Stimulated activated memory B cell treated with anti-CD40 and anti-IgM and Interleukin-4, amounts not matched to agents 10 μg/mL and 1 μg/mL and 100 μg/mL, for 72 hours (primary cell): ENCODE data around the gene HFM1.
"Not testable (repeated sequence)": the region's sequence is repeated elsewhere in the genome, so short reads cannot be mapped to it uniquely, and the experiment has no call there.

Experiments used
- ATAC-seq: fragments of 150-1000 bp; cut with Tn5 transposase; 2 replicates; pipeline ENCODE4 v1.10.0; 2021
- H3K27ac Mint-ChIP-seq: one replicate; pipeline ENCODE4 v1.8.0; 2022; ENCODE audit warnings: mild to moderate bottlenecking, mixed read lengths
- H3K27me3 Mint-ChIP-seq: one replicate; pipeline ENCODE4 v1.8.0; 2022; ENCODE audit warnings: mixed read lengths
- H3K36me3 Mint-ChIP-seq: one replicate; pipeline ENCODE4 v1.8.0; 2022; ENCODE audit warnings: mixed read lengths
- H3K4me1 Mint-ChIP-seq: one replicate; pipeline ENCODE4 v1.8.0; 2022; ENCODE audit warnings: mixed read lengths
- H3K4me3 Mint-ChIP-seq: one replicate; pipeline ENCODE4 v1.8.0; 2022; ENCODE audit warnings: mild to moderate bottlenecking, moderate library complexity, mixed read lengths
- H3K9me3 Mint-ChIP-seq: one replicate; pipeline ENCODE4 v1.8.0; 2022; ENCODE audit warnings: mixed read lengths

HFM1 gene

DNA sequence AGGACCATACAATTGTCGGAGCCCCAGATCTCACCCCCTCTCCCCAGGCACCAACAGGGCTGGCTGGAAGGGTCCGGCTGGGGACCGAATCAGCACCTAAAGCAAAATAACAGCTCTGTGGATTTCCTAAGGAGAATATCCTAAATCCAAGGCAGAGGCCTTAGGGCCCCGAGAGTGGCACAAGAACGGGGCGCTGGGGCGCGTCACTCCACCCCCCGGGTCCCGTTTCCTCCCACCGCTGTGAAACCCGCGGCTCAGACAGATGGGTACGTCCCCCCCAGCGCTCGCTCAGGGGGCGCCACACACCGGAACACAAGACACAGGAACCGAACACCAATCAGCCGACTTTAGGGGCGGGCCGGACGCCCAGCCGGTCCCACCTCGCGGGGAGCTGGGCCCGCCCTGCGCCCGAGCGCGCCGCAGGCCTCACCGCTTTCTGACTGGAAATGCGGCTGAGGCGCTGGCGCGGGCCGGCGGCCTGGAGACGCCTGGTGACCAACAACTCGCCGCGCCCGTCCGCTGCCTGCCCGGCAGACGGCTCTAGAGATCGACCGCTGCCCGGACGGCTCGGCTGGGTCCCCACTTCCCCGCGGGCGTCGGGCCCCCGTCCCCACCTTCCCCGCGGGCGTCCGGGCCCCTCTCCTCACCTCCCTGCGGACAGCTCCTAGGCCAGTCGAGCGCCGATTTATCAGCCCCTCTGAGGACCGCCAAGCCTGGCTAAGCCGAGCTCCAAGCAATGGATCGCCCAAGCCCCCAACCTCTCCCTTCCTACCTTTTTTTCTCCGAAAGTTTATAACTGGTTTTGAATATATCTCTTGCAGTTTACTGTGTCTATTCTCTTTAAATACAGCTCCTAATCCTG, at the start of gene HFM1:
Gene HFM1, minus strand, starts transcription at position 687 of the 862 bp plus-strand sequence. CDS start 3,755 bp downstream, outside the sequence.
- Mint-ChIP-seq H3K4me1 (peaks cover 7% of the 10 kb centered on the region), H3K27ac (peak within 1 kb of the TSS; percentile 26), H3K27me3 (peaks cover 73% of the 10 kb centered on the region), H3K4me3 (peak within 1 kb of the TSS; percentile 68), H3K36me3 (no peaks in the 10 kb centered on the region), H3K9me3 (no peaks in the 10 kb centered on the region)
- peak; percentile 86 for ATAC-seq

DNA sequence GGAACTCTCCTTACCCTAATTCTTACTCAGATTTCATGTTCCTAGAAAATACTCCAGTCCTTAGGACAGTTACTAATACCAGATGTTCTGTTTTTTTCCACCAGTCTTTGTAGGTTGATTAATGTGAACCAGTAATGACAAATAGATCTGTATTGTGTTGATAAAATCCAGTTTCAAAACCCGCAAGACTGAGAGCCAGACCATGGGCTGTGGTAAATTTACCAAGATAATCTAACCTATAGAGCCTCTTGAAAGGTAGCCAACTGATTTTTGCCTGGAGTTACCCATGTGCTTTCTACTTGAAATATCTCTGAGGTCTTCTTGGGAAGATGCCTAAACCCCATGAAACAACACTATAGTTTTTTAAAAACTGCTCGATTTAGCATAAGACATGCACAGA, 49.5 kb upstream of the HFM1 start:
- Mint-ChIP-seq H3K4me1 (no peaks in the 10 kb centered on the region), H3K4me3 (no peak overlapping the region), H3K9me3 (no peaks in the 10 kb centered on the region), H3K27ac (no peak overlapping the region), H3K36me3 (no peaks in the 10 kb centered on the region), H3K27me3 (no peaks in the 10 kb centered on the region)
- no peak for ATAC-seq

DNA sequence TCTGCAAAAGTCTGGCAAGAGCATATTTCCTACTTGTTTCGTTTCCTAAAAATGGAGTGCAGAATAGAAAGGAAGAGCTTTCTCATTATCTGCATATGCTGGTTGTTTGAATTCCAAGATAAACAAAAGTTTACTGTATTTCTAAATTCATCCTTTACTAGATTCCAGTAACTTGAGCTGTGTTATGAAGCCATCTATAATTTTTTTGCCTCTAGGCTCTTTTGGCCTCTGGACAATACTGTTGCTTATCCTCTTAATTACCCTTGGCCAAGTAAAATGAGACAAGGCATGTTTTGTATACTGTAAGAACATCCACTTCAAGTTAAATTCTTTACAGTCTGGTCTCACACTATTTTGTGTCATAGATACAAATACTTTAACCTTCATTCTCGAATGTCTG, 45.6 kb upstream of the HFM1 start:
- Mint-ChIP-seq H3K27me3 (no peaks in the 10 kb centered on the region), H3K9me3 (no peaks in the 10 kb centered on the region), H3K4me1 (no peaks in the 10 kb centered on the region), H3K27ac (no peak overlapping the region), H3K36me3 (no peaks in the 10 kb centered on the region), H3K4me3 (no peak overlapping the region)
- no peak for ATAC-seq

GRCh38 chr1:91447782-91448181, 43.1 kb upstream of the HFM1 start:
- H3K4me3 Mint-ChIP-seq, H3K4me1 Mint-ChIP-seq, ATAC-seq, H3K27ac Mint-ChIP-seq, H3K9me3 Mint-ChIP-seq, H3K36me3 Mint-ChIP-seq: not testable (repeated sequence)
- H3K27me3 Mint-ChIP-seq, result peaks cover 20% of the 10 kb centered on the region

- ATAC-seq, H3K4me3 Mint-ChIP-seq, H3K27ac Mint-ChIP-seq, H3K9me3 Mint-ChIP-seq, H3K36me3 Mint-ChIP-seq, H3K4me1 Mint-ChIP-seq: not testable (repeated sequence)
- H3K27me3 Mint-ChIP-seq, result peaks cover 52% of the 10 kb centered on the region
Measured at GRCh38 chr1:91441980-91442379, 37.3 kb upstream of the HFM1 start.

DNA sequence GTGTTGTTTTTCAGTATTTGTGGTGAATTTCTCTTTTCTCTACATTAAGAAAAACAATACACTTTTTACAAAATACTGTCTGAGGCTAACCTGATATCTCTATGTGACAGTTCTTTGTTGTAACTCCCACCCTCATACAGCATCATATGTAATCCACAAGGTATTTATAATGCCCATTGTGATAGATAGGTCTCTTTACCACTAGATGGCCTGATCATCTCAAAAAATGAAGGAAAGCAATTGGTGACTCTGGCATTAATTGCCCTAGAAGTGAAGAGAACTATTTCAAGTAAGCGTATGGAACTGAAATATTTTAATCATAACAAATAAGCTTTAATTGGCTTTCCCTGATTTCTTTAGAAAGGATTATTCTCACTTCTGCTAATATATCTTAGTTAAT, 36.2 kb upstream of the HFM1 start:
- peaks cover 52% of the 10 kb centered on the region for H3K27me3 Mint-ChIP-seq
- no peak overlapping the region for H3K4me3 Mint-ChIP-seq
- no peak for ATAC-seq
- H3K27ac Mint-ChIP-seq, result no peak overlapping the region
- H3K4me1 Mint-ChIP-seq, result no peaks in the 10 kb centered on the region
- peaks cover 3% of the 10 kb centered on the region for H3K9me3 Mint-ChIP-seq
- no peaks in the 10 kb centered on the region for H3K36me3 Mint-ChIP-seq

- Mint-ChIP-seq H3K4me3 (no peak overlapping the region), H3K27me3 (peaks cover 42% of the 10 kb centered on the region), H3K4me1 (no peaks in the 10 kb centered on the region), H3K9me3 (peaks cover 3% of the 10 kb centered on the region), H3K27ac (no peak overlapping the region), H3K36me3 (no peaks in the 10 kb centered on the region)
- ATAC-seq, result no peak
Measured at GRCh38 chr1:91439016-91439415, 34.4 kb upstream of the HFM1 start.

DNA sequence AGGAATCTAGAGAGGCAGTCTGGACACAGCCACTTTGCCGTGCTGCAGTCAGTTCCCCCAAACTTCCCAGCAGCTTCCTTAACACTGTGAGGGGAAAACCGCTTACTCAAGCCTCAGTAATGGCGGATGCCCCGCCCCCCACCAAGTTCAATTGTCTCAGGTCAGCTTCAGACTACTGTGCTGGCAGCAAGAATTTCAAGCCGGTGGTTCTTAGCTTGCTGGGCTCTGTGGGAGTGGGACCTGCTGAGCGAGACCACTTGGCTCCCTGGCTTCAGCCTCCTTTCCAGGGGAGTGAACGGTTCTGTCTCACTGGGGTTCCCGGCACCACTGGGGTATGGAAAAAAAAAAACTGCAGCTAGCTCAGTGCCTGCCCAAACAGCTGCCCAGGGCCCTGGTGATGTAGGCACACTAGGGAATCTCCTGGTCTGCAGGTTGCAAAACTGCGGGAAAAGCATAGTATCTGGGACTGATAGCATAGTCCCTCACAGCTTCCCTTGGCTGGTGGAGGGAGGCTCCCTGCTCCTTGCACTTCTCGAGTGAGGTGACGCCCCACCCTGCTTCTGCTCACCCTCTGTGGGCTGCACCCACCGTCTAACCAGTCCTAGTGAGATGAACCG, 23.7 kb upstream of the HFM1 start:
- peaks cover 2% of the 10 kb centered on the region for H3K9me3 Mint-ChIP-seq
- H3K36me3 Mint-ChIP-seq, result no peaks in the 10 kb centered on the region
- H3K4me1 Mint-ChIP-seq, result no peaks in the 10 kb centered on the region
- no peak for ATAC-seq
- H3K27me3 Mint-ChIP-seq, result peaks cover 26% of the 10 kb centered on the region
- no peak overlapping the region for H3K27ac Mint-ChIP-seq
- no peak overlapping the region for H3K4me3 Mint-ChIP-seq

DNA sequence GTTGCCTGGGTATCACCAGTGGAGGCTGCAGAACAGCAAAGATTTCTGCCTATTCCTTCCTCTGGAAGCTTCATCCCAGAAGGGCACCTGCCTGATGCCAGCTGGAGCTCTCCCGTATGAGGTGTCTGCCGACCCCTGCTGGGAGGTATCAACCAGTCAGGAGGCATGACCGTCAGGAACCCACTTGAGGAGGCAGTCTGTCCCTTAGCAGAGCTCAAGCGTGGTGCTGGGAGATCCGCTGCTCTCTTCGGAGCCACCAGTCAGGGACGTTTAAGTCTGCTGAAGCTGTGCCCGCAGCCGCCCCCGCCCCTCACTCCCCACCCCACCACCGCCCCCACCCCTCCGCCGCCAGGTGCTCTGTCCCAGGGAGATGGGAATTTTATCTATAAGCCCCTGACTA, 23.1 kb upstream of the HFM1 start:
- ATAC-seq, result no peak
- peaks cover 2% of the 10 kb centered on the region for H3K9me3 Mint-ChIP-seq

GRCh38 chr1:91422523-91422922, 17.9 kb upstream of the HFM1 start:
- not testable (repeated sequence) for H3K4me3 Mint-ChIP-seq, H3K36me3 Mint-ChIP-seq, H3K9me3 Mint-ChIP-seq, H3K27ac Mint-ChIP-seq, H3K4me1 Mint-ChIP-seq, ATAC-seq
- H3K27me3 Mint-ChIP-seq, result peaks cover 24% of the 10 kb centered on the region

More for the DNA sequence above, 23.1 kb upstream of the HFM1 start:
- Mint-ChIP-seq H3K27me3 (peaks cover 26% of the 10 kb centered on the region), H3K36me3 (no peaks in the 10 kb centered on the region), H3K4me1 (no peaks in the 10 kb centered on the region), H3K4me3 (no peak overlapping the region), H3K27ac (no peak overlapping the region)

- Mint-ChIP-seq H3K4me3 (no peak overlapping the region), H3K4me1 (no peaks in the 10 kb centered on the region), H3K27me3 (peaks cover 16% of the 10 kb centered on the region), H3K36me3 (no peaks in the 10 kb centered on the region), H3K9me3 (no peaks in the 10 kb centered on the region), H3K27ac (no peak overlapping the region)
- ATAC-seq, result no peak
Measured at GRCh38 chr1:91412371-91412770, 7.7 kb upstream of the HFM1 start.

DNA sequence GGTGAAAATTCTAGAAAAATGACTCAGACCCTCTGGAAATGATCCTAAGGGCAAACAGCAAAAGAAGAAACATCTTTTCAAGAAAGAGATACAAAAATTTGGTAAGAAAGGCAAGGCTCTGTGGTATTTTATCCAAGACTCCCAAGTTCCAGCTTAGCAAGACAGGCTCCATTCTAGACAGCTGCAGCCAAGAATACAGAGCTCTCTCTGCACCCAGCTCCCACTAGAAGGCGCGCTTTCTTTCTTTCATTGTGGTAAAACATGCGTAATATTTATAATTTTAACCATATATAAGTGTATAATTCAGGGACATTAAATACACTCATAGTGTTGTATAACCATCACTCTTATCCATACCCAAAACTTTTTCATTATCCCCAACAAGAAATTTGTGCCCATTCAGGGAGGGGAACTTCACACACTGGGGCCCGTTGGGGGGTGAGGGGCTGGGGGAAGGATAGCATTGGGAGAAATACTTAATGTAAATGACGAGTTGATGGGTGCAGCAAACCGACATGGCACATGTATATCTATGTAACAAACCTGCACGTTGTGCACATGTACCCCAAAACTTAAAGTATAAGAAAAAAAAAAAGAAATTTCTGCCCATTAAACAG, 2.2 kb upstream of the HFM1 start:
- Mint-ChIP-seq H3K9me3 (no peaks in the 10 kb centered on the region), H3K4me1 (peaks cover 7% of the 10 kb centered on the region), H3K27ac (no peak overlapping the region), H3K36me3 (no peaks in the 10 kb centered on the region), H3K27me3 (peaks cover 48% of the 10 kb centered on the region), H3K4me3 (no peak overlapping the region)
- no peak for ATAC-seq

DNA sequence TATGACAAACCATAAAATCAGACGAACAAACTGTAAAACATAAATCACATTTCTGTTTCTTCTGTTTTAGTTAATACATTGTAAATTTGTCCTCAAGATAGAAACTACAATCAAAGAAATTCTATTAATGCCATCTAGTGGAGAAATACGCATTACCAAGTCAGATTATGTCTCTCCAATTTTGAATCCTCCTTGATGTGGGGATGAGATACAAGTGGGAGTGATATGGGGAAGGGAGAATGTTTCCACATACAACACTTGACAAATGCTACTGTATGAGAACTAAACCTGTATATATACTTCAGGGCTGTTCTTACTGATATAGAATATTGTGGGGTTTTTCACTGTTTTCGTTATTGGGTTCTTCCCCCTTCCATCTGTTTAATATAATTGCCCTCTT, 2.6 kb downstream of the HFM1 start:
- H3K9me3 Mint-ChIP-seq, result no peaks in the 10 kb centered on the region
- H3K4me3 Mint-ChIP-seq, result no peak overlapping the region
- no peak overlapping the region for H3K27ac Mint-ChIP-seq
- H3K36me3 Mint-ChIP-seq, result no peaks in the 10 kb centered on the region
- ATAC-seq, result no peak
- H3K4me1 Mint-ChIP-seq, result peaks cover 7% of the 10 kb centered on the region
- H3K27me3 Mint-ChIP-seq, result peaks cover 70% of the 10 kb centered on the region

GRCh38 chr1:91400133-91400725, 4.4 kb downstream of the HFM1 start:
- Mint-ChIP-seq H3K9me3 (no peaks in the 10 kb centered on the region), H3K4me1 (peaks cover 7% of the 10 kb centered on the region), H3K36me3 (no peaks in the 10 kb centered on the region), H3K27ac (no peak overlapping the region), H3K27me3 (peaks cover 53% of the 10 kb centered on the region), H3K4me3 (no peak overlapping the region)
- no peak for ATAC-seq

GRCh38 chr1:91398291-91398690, 6.3 kb downstream of the HFM1 start:
- Mint-ChIP-seq H3K27me3 (peaks cover 45% of the 10 kb centered on the region), H3K27ac (no peak overlapping the region), H3K4me3 (no peak overlapping the region), H3K9me3 (peaks cover under 1% of the 10 kb centered on the region), H3K36me3 (no peaks in the 10 kb centered on the region), H3K4me1 (no peaks in the 10 kb centered on the region)
- ATAC-seq, result no peak
